Measurements from ENCODE around the gene PRSS57.

DNA sequence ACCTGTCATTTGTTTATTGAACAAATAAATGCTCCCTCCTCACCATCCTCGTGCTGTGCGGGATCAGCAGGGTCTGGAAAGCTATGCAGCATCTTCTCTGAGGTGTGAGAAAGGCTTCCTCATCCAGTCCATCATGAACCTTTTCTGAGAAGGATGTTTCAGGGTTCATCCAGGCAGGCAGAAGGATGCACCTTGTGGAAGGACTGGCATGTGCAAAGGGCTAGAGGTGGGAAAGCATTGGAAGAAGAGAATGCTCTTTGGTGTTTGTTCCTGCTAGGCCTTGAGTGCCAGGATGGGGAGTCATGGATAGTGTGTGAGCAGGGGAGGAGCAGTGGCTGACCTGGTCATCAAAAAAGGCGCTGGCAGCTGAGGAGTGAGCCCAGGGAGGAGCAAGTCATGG, 20.1 kb upstream of the PRSS57 start:
- TF ChIP-seq ZSCAN23 (tag by site-specific recombination; IDR thresholded peaks at IDR 0.05) = no peak
- TF ChIP-seq ZNF791 (tag by site-specific recombination; IDR thresholded peaks at IDR 0.05) = no peak
